ENCODE measurements around the gene RSPH9.
"Not testable (repeated sequence)": the region's sequence is repeated elsewhere in the genome, so short reads cannot be mapped to it uniquely, and the experiment has no call there.

Gene RSPH9

DNA sequence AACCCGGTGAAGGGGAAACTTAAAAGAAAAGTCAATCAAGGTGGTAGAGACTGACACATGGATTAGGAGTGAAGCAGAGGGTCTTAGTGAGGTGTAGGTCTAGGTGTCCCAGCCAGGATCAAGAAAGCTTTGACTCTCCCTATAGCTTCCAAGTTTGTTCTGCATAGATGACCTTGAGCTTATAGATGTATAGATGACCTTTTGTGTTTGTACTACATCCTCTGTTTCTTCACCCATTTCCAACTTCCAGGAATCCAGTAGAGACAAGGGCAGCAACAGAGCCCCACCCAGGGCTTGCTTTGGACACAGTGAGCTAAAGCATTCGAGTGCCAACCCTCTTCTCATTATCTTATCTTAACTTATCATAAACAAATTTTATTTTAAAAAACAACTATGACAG is 44.6 kb downstream of the RSPH9 start:
- no peak for DNase-seq

- DNase-seq, result no peak
Observed at GRCh38 chr6:43695215-43695966, 50.6 kb downstream of the RSPH9 start.

DNA sequence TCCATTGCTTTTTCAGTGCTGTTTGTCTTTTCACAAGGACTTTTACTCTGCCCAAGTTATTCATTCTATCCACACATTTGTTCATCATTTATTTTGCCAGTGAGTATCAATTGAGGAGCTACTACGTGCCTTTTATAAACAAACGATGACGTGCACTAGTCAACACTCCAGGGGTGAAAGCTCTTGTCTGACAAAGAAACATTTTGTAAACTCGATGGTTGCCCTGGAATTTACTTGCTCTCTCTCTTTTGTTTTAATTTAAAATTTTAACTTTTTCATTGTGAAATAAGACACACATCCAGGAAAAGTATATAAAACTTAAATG is 51.1 kb downstream of the RSPH9 start:
- DNase-seq, result no peak

GRCh38 chr6:43697421-43697820 is 52.6 kb downstream of the RSPH9 start:
- no peak for DNase-seq

DNA sequence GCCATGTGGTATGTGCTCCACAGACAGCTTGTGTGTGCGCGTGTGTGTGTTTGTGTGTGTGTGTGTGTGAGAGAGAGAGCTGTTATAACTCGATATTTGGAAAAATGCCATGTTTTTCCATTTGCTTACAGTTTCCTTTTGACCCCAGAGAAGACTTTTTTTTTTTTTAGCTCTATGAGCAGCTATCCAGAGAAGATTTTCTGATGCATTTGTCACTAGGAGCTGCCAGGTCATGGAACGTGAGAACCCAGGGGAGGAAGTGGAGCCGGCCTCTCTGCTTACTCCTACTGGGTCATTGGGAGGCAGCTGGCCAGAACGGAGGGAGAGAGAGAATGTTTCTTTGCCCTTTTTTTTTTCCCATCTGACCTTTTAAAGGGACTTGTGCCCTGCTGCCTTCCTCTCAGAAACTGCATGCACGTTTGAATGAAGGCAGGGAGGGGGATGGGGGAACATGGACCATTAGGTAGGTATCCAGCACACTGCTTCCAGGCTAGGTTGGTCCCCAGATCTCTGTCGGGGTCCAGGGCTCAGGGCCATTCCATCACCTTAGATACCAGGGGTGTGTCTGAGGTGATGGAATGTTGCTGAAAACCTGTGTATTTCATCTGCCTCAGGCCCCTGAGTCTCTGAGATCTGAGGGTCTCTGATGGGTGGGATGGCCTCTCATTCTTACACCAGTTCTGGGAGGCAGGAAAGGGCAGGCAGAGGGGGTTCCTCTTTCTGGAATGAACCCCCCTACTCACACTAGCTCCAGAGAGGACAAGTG is 53.9 kb downstream of the RSPH9 start:
- DNase-seq, result no peak

- no peak for DNase-seq
Observed at GRCh38 chr6:43699564-43700186, 54.8 kb downstream of the RSPH9 start.

GRCh38 chr6:43700939-43701560 is 56.2 kb downstream of the RSPH9 start:
- not testable (repeated sequence) for DNase-seq

DNA sequence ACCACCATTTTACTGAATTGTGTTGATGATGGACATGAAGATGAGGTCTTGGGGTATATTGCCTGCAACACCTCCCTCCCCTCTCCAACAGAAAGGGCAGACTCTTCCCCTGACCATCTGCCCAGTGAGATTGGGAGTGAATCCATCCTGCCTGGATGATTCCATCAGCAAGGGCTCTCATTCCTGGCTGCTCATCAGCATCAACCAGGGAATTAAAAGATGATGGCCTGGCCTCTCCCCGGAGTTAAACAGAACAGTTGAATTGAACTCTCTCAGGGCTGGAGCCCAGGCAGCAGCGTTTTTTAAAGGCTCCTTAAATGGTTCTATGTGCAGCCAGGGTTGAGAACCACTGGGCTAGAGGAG is 57.3 kb downstream of the RSPH9 start:
- no peak for DNase-seq

GRCh38 chr6:43702534-43703440 is 58.0 kb downstream of the RSPH9 start:
- DNase-seq, result no peak

- no peak for DNase-seq
Observed at GRCh38 chr6:43703512-43704429, 58.9 kb downstream of the RSPH9 start.

- no peak for DNase-seq
Observed at GRCh38 chr6:43705996-43706395, 61.2 kb downstream of the RSPH9 start.

- no peak for DNase-seq
Observed at GRCh38 chr6:43706788-43707187, 62.0 kb downstream of the RSPH9 start.

GRCh38 chr6:43707269-43707668 is 62.4 kb downstream of the RSPH9 start:
- DNase-seq, result no peak

- no peak for DNase-seq
Observed at GRCh38 chr6:43707767-43708166, 62.9 kb downstream of the RSPH9 start.

DNA sequence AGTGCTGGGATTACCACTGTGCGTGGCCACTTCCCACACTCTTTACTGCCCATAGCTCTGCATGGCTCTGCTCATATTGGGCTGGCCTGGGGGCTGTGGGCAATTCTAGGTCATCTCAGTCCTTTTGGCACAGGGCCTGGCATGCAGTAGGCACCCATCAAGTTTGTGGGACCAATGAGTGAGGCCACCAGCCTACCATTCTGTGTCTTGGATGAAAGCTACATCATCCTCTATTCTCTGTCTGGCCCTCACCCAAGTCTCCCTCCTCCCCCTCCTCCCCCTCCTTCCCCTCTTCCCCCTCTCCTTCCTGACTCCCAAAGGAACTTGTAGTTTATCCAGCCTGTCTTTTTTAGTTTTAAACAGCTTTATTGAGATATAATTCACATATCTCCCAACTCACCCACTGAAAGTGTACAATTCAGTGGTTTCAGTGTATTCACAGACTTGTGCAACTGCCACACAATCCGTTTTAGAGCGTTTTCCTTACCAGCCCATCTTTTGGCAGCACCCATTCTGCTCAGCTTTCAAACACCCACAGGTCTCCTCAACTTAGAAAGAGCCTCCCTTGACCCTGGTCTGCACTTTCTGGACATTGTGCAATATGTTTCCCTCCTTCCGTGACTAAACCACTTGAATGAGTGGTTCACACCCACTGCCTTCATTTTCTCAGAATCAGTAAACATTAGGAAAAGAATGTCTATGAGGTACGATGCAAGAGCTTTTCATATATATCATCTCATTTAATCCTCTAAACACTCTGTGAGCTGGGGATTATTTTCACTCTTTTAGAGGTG is 64.2 kb downstream of the RSPH9 start:
- no peak for DNase-seq

DNA sequence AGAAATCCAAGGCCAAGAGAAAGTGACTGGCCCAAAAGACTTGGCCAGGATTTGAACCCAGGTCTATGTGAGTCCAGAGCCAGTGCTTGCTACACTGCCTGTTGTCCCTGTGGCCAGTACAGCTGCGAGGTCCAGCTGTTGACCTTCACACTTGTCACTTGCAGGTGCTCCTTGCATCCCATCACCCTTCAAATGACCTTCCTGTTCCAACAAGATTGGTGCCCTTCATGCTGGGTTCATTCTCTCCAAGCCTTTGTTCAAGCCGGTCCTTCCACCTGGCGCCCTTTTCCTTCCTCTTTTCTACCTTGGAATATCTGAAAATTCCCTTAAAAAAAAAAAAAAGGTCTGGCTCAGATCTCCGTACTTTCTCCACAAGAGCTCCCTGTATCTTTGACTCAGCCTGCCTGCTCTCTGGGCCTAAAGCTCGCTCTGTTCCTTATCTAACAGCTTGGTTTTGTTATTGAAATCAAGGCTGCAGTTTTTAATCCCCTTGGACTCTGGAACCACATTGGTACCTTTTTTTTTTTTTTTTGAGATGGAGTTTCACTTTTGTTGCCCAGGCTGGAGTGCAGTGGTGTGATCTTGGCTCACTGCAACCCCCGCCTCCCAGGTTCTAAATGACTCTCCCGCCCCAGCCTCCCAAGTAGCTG is 64.9 kb downstream of the RSPH9 start:
- DNase-seq, result no peak

DNA sequence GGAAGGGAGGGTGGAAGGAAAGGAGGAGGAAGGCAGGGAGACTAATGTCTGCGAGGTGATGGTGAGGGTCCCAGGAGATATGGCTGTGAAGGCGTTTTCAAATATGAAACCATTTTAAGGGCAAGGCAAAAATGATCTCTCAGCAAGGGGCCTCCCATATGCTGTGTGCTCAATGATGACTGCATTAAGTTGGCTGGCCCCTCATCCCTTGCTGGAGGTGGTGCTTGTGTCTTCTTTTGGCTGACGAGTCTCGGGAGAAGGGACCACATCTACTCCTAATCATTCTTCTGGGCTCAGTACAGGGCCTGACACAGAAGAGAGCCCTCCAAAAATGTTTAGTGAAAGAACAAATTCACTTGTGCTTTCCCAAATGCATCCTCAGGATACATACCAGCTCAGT is 65.7 kb downstream of the RSPH9 start:
- no peak for DNase-seq

DNA sequence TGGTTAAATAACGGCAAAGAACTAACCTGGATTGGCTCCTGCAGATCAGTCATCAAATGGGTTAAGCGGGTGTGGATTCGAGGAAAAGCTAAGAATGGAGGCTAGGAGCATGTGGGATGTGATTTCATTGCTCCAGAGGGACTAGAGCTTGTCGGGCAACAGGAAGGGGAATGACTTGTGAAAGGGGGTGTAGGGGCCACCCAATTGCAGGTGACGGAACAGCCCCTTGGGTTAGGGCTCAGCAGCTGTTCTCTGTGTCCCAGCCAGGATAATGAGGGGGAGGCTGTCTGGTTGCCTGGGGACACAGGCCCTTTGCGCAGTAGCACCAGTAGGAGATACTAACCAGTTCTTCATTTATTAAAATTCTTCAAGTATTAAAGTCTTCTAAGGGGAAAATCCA is 67.7 kb downstream of the RSPH9 start:
- DNase-seq, result no peak

DNA sequence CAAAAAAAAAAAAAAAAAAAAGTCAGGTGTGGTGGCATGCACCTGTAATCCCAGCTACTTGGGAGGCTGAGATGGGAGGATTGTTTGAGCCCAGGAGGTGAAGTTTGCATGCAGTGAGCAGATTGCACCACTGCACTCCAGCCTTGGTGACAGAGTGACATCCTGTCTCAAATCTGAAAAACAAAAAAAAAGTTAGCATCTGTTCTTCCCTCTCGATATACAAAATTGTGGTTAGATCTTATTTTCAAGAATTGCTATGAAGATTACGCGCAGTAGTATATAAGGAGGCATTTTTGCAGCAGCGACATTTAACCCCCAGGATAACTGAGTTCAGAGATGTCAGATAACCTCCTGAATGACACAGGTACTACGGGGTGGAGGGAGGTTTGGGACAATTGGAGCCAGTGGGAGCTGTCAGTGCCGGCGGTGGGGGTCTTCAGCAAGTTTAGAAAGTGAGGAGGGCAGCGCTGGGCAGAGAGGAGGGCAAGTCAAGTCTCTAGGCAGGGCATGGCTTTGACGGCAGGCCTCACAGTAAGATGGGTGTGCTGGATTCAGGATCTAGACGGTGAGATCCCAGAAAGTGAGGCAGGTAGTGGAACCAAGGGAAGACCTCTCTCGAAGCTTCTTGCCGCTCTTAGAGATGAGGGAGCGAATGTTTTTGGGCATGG is 68.9 kb downstream of the RSPH9 start:
- no peak for DNase-seq

Data from NCI-H1048 (cell line).